Stimulated activated CD4-positive, alpha-beta T cell treated with anti-CD3 and anti-CD28 coated beads, Interleukin-15, amount 100 ng/mL, for 48 hours (primary cell): ENCODE results near the gene CNN3.

Experiments used
- DNase-seq, 2 donors: peaks; one replicate each; pipeline ENCODE4 v3.0.0-alpha.2; 2020; ENCODE audit warnings: low read depth in 2 of 2

The CNN3 gene

GRCh38 chr1:94856004-94856403 lies 70.9 kb downstream of the CNN3 start:
- DNase-seq: no peak

GRCh38 chr1:94855307-94855700 lies 71.6 kb downstream of the CNN3 start:
- DNase-seq: no peak

GRCh38 chr1:94854458-94855306 lies 72.2 kb downstream of the CNN3 start:
- DNase-seq: peak; percentile 64 to 72

- DNase-seq: no peak
These were observed 74.1 kb downstream of the CNN3 start for GRCh38 chr1:94852788-94853187.

- DNase-seq: no peak
These were observed 75.3 kb downstream of the CNN3 start for GRCh38 chr1:94851571-94851970.
